A673 (cell line): ENCODE data around the gene SPECC1. TPM values are rescaled to one million over a fixed set of nuclear protein-coding genes. Genes with fewer than 3 reads are reported as not detected.
"Not testable (repeated sequence)": the region's sequence is repeated elsewhere in the genome, so short reads cannot be mapped to it uniquely, and the experiment has no call there.

Source experiments
- BruUV-seq: library from RNA; stranded (reverse); fragments of 400-500 nt; replicated peaks from 2 replicates; lab custom pipeline; 2021; lab: Mats Ljungman, UMichigan
- CTCF ChIA-PET: fragments of 300-600 bp; sonication (Branson Sonifier 250); formaldehyde crosslinking; loops from one replicate; lab custom pipeline; 2022; ENCODE audit warnings: antibody characterized with exemption; lab: Charles Lee
- POLR2A ChIA-PET: fragments of 300-600 bp; sonication (Branson Sonifier 250); formaldehyde crosslinking; loops from one replicate; lab custom pipeline; 2022; ENCODE audit warnings: antibody characterized with exemption; ENCODE audit not compliant: low non-redundant PET; lab: Charles Lee
- DNase-seq: peaks from one replicate; pipeline ENCODE4 v3.0.0-alpha.2; 2015; ENCODE audit warnings: low spot score
- H3K27ac ChIP-seq: fragments of 200-600 bp; sonication (generic); 2 replicates; pipeline ENCODE4 v1.5.1; 2016; ENCODE audit warnings: mixed run types, low read depth, mild to moderate bottlenecking, mixed read lengths, antibody characterized with exemption, low read length; ENCODE audit not compliant: poor library complexity, severe bottlenecking
- H3K27me3 ChIP-seq: fragments of 200-600 bp; sonication (generic); replicated peaks from 2 replicates; pipeline ENCODE4 v1.6.1; 2017; ENCODE audit warnings: mixed run types, low read depth, mild to moderate bottlenecking, mixed read lengths, antibody characterized with exemption, low read length; ENCODE audit not compliant: insufficient read depth, poor library complexity
- H3K36me3 ChIP-seq: fragments of 200-600 bp; sonication (generic); 2 replicates; pipeline ENCODE4 v1.6.1; 2016; ENCODE audit warnings: mixed run types, mild to moderate bottlenecking, mixed read lengths, antibody characterized with exemption, low read length; ENCODE audit not compliant: insufficient read depth, poor library complexity, severe bottlenecking
- H3K4me1 ChIP-seq: fragments of 200-600 bp; sonication (generic); 2 replicates; pipeline ENCODE4 v1.6.1; 2017; ENCODE audit warnings: mixed run types, mild to moderate bottlenecking, mixed read lengths, antibody characterized with exemption, low read length; ENCODE audit not compliant: insufficient read depth, poor library complexity, severe bottlenecking
- H3K4me3 ChIP-seq: fragments of 200-600 bp; sonication (generic); 2 replicates; pipeline ENCODE4 v1.5.1; 2016; ENCODE audit warnings: low read depth, mixed run types, mild to moderate bottlenecking, mixed read lengths, low read length; ENCODE audit not compliant: poor library complexity, severe bottlenecking
- H3K9me3 ChIP-seq: fragments of 200-600 bp; sonication (generic); 2 replicates; pipeline ENCODE4 v1.6.1; 2016; ENCODE audit warnings: mixed run types, low read depth, mild to moderate bottlenecking, mixed read lengths, antibody characterized with exemption, low read length; ENCODE audit not compliant: poor library complexity, severe bottlenecking
- EZH2 ChIP-seq: fragments of 200-600 bp; sonication (generic); IDR thresholded peaks from 2 replicates; pipeline ENCODE4 v1.6.1; 2017; ENCODE audit warnings: borderline replicate concordance, low read depth, mild to moderate bottlenecking, mixed read lengths, antibody characterized with exemption, low read length; ENCODE audit not compliant: poor library complexity, severe bottlenecking
- intact Hi-C: fragments of 100-400 bp; cut with micrococcal nuclease; formaldehyde crosslinking; loops from one replicate; pipeline ENCODE4 v1.10.0; 2022; ENCODE audit not compliant: unreplicated experiment
- total RNA-seq: library from RNA; stranded (reverse); gene quantifications from 2 replicates; pipeline ENCODE4 v1.2.3, GENCODE V29; 2021
- TF ChIP-seq, protein P1 (sequence below): fragments of 300-800, 200-600 bp; sonication (generic); conservative IDR thresholded peaks from 2 replicates; pipeline ENCODE4 v1.5.1; 2017; ENCODE audit warnings: low read depth, mild to moderate bottlenecking, antibody characterized with exemption, low read length, moderate library complexity, mixed read lengths

The SPECC1 gene
- total RNA-seq, 1 experiment from 2014 or later, result 5.8 TPM

DNA sequence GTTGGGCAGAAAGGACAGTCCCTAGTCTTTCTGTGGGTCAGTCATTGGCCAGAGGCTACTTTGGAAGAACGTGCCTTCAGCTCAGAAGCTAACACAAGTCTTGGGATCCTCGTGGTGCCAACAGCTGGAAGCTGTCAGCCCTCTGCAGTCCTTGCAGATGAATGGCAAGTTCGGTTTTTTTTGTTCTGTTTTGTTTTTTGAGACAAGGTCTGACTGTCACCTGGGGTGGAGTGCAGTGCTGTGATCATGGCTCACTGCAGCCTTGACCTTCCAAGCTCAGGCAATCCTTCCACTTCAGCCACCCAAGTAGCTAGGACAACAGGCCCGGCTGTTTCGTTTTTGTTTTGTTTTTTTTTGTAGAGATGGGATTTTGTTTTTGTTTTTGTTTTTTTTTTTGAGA lies 149.4 kb downstream of the SPECC1 start:
- Histone ChIP-seq H3K4me1 (peaks cover 12% of the 10 kb centered on the region), H3K27me3 (peaks cover 23% of the 10 kb centered on the region), H3K4me3 (no peak overlapping the region), H3K27ac (no peak overlapping the region), H3K36me3 (no peaks in the 10 kb centered on the region), H3K9me3 (no peaks in the 10 kb centered on the region)
- ChIA-PET CTCF (no interaction called here), POLR2A (interaction anchor here (0.6 kb wide), 1 partner anchor 60 kb away, joined by 3 read pairs; no protein-coding TSS in a partner anchor)
- TF ChIP-seq, protein P1, sequence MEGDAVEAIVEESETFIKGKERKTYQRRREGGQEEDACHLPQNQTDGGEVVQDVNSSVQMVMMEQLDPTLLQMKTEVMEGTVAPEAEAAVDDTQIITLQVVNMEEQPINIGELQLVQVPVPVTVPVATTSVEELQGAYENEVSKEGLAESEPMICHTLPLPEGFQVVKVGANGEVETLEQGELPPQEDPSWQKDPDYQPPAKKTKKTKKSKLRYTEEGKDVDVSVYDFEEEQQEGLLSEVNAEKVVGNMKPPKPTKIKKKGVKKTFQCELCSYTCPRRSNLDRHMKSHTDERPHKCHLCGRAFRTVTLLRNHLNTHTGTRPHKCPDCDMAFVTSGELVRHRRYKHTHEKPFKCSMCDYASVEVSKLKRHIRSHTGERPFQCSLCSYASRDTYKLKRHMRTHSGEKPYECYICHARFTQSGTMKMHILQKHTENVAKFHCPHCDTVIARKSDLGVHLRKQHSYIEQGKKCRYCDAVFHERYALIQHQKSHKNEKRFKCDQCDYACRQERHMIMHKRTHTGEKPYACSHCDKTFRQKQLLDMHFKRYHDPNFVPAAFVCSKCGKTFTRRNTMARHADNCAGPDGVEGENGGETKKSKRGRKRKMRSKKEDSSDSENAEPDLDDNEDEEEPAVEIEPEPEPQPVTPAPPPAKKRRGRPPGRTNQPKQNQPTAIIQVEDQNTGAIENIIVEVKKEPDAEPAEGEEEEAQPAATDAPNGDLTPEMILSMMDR, result no peak
- no peak for TF ChIP-seq EZH2
- no peak for DNase-seq
- no TSS peak for BruUV-seq
- intact Hi-C loops, result no loop called here

DNA sequence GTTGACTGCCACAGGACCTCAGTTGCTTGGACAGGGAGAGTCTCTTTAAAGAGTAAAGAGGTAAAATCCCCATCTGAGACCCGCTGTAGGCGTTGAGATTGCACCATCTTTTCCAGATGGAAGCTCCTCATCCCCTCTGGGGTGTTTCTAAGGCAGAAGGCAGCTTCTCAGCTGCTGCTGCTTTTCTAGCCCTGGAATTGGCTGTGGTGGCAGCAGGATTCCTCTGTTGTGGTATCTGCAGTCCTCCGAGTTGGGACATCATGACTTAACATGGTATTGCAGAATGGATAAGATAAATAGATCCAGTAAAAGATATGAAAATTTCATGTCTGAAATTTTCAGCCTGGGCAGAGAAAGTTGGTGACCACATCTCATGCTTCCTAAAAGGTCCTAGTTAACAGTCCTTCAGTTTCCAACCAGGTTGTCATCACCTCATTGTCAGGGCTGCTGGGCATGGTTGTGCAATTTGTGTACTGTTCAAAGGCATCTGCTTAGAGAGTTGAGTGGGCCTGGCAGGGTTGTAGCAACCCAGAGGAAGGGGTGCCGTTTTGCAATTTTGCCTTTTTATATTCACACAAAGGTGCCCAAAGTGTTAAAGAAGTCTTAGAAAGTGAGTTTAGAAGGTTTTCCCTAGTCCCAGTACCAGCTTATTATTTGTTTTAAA lies 150.4 kb downstream of the SPECC1 start:
- BruUV-seq, result no TSS peak
- ChIA-PET POLR2A (no interaction called here), CTCF (no interaction called here)
- H3K4me3 ChIP-seq, result no peak overlapping the region
- H3K36me3 ChIP-seq, result no peaks in the 10 kb centered on the region
- TF ChIP-seq, protein P1, result no peak
- TF ChIP-seq EZH2, result no peak
- no peaks in the 10 kb centered on the region for H3K9me3 ChIP-seq
- no peak for DNase-seq
- no peak overlapping the region for H3K27ac ChIP-seq
- peaks cover 23% of the 10 kb centered on the region for H3K27me3 ChIP-seq
- intact Hi-C loops, result no loop called here
- peaks cover 12% of the 10 kb centered on the region for H3K4me1 ChIP-seq

DNA sequence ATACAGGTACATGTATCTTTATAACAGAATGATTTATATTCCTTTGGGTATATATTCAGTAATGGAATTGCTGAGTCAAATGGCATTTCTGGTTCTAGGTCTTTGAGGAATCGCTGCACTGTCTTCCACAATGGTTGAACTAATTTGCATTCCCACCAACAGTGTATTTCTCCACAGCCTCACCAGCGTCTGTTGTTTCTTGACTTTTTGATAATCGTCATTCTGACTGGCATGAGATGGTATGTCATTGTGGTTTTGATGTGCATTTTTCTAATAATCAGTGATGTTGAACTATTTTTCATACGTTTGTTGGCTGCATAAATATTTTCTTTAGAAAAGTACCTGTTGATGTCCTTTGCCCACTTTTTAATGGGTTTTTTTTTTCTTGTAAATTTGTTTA lies 156.4 kb downstream of the SPECC1 start:
- H3K36me3 ChIP-seq, CTCF ChIA-PET, H3K4me1 ChIP-seq, H3K4me3 ChIP-seq, POLR2A ChIA-PET, intact Hi-C loops, H3K9me3 ChIP-seq, H3K27me3 ChIP-seq, H3K27ac ChIP-seq, DNase-seq, BruUV-seq: not testable (repeated sequence)

DNA sequence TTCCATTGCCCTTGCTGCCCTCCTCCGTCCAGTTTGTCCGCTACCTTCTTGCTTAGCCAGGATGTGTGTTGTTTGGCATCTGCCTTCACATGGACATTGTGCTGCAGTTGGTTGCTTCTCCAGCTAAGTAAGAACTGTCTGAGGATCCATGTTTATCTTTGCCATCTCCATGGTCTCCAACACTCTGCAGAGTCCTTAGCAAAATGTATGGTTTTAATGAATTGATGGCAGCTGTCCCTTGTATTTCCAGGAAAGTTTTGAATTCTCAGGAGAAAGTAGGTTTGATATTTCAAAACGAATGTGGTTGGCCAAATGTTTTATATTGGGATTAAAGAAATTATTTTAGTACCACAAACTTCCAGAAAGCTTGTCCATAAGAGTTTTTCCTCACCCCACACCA lies 160.9 kb downstream of the SPECC1 start:
- no peaks in the 10 kb centered on the region for H3K9me3 ChIP-seq
- no peaks in the 10 kb centered on the region for H3K4me1 ChIP-seq
- H3K27ac ChIP-seq, result no peak overlapping the region
- TF ChIP-seq, protein P1, result no peak
- TF ChIP-seq EZH2, result no peak
- ChIA-PET CTCF (no interaction called here), POLR2A (no interaction called here)
- H3K27me3 ChIP-seq, result no peaks in the 10 kb centered on the region
- intact Hi-C loops, result no loop called here
- BruUV-seq, result no TSS peak
- no peaks in the 10 kb centered on the region for H3K36me3 ChIP-seq
- no peak overlapping the region for H3K4me3 ChIP-seq
- no peak for DNase-seq
